HepG2 (cell line): ENCODE measurements around the gene RNU7-1. TPM values are rescaled to one million over a fixed set of nuclear protein-coding genes. Genes with fewer than 3 reads are reported as not detected.

ENCODE experiments used
- BHLHE40 ChIP-seq: IDR thresholded peaks from 2 replicates; pipeline ENCODE4 v1.6.1; 2011; ENCODE audit warnings: low read length, improper control_type of control experiment
- BRF2 ChIP-seq: sonication (generic); formaldehyde crosslinking; IDR thresholded peaks from 2 replicates; pipeline ENCODE4 v1.8.1; 2022; ENCODE audit warnings: mild to moderate bottlenecking, missing genetic modification reagents
- HNF1A ChIP-seq, 2 experiments: sonication (generic) in 1 of 2; formaldehyde crosslinking in 1 of 2; IDR thresholded peaks; 2 replicates each; pipeline versions ENCODE4 v1.4.0 to v1.6.1; 2016 to 2020; ENCODE audit warnings: borderline replicate concordance in 1 of 2, low read depth in 1 of 2, mild to moderate bottlenecking in 1 of 2, missing genetic modification reagents in 1 of 2
- NBN ChIP-seq: fragments of 450-650 bp; conservative IDR thresholded peaks from 2 replicates; pipeline ENCODE4 v1.6.1; 2017
- NCOA2 ChIP-seq: sonication (generic); formaldehyde crosslinking; IDR thresholded peaks from 2 replicates; pipeline ENCODE4 v1.8.0; 2022; ENCODE audit warnings: inconsistent platforms
- NFYC ChIP-seq: IDR thresholded peaks from 2 replicates; pipeline ENCODE4 v1.6.1; 2016; ENCODE audit warnings: missing genetic modification reagents, missing compliant biosample characterization
- SAP130 ChIP-seq: IDR thresholded peaks from 2 replicates; pipeline ENCODE4 v1.6.1; 2016; ENCODE audit warnings: low read depth
- SCMH1 ChIP-seq: sonication (generic); formaldehyde crosslinking; IDR thresholded peaks from 2 replicates; pipeline ENCODE4 v1.9.0; 2021; ENCODE audit warnings: missing genetic modification reagents, mild to moderate bottlenecking, borderline replicate concordance
- ZBTB38 ChIP-seq: sonication (generic); formaldehyde crosslinking; IDR thresholded peaks from 2 replicates; pipeline ENCODE4 v1.5.1; 2020; ENCODE audit warnings: mild to moderate bottlenecking, missing genetic modification reagents
- ZFP36L1 ChIP-seq: sonication (generic); formaldehyde crosslinking; IDR thresholded peaks from 2 replicates; pipeline ENCODE4 v1.8.0; 2022; ENCODE audit warnings: mild to moderate bottlenecking, missing genetic modification reagents, moderate library complexity
- ZNF557 ChIP-seq: sonication (generic); formaldehyde crosslinking; IDR thresholded peaks from 2 replicates; pipeline ENCODE4 v1.4.0; 2020; ENCODE audit warnings: missing genetic modification reagents
- ZSCAN29 ChIP-seq: sonication (generic); formaldehyde crosslinking; conservative IDR thresholded peaks from 2 replicates; pipeline ENCODE4 v1.4.0; 2020; ENCODE audit warnings: mild to moderate bottlenecking, missing genetic modification reagents
- ZSCAN9 ChIP-seq: IDR thresholded peaks from 2 replicates; pipeline ENCODE4 v1.6.1; 2016; ENCODE audit warnings: borderline replicate concordance
- polyA plus RNA-seq, 8 experiments: library from polyadenylated mRNA; depleted of rRNA in 3 of 8; stranded (reverse) in 7 of 8; unstranded in 1 of 8; fragments of >200 nt; fragmentation: Illumina TruSeq in 4 of 8; extraction: Trizol in 4 of 8; gene quantifications; 2 replicates each; pipeline versions ENCODE4 v1.2.1 to v1.2.3, GENCODE V29; 2011 to 2016; ENCODE audit warnings: low read depth in 4 of 8, missing spikeins in 1 of 8, mixed read lengths in 1 of 8; ENCODE audit not compliant: insufficient read depth in 1 of 8
- total RNA-seq, 5 experiments: library from RNA; depleted of rRNA; stranded (reverse); fragments of >200 nt; fragmentation: Illumina TruSeq; extraction: Trizol; gene quantifications; 2 replicates each; pipeline ENCODE4 v1.2.3, GENCODE V29; 2016; ENCODE audit warnings: low read depth in 1 of 5
- TF ChIP-seq, protein P1 (sequence below): IDR thresholded peaks from 2 replicates; pipeline ENCODE4 v1.6.1; 2016; ENCODE audit warnings: missing compliant biosample characterization, missing genetic modification reagents, borderline replicate concordance
- TF ChIP-seq, protein P2 (sequence below): sonication (generic); formaldehyde crosslinking; IDR thresholded peaks from 2 replicates; pipeline ENCODE4 v1.4.0; 2020; ENCODE audit warnings: mild to moderate bottlenecking, low read depth, missing genetic modification reagents
- TF ChIP-seq, protein P3 (sequence below): sonication (generic); formaldehyde crosslinking; conservative IDR thresholded peaks from 2 replicates; pipeline ENCODE4 v1.4.0; 2020; ENCODE audit warnings: missing genetic modification reagents
- TF ChIP-seq, protein P4 (sequence below): sonication (generic); formaldehyde crosslinking; IDR thresholded peaks from 2 replicates; pipeline ENCODE4 v1.9.0; 2022; ENCODE audit warnings: missing genetic modification reagents, mild to moderate bottlenecking, borderline replicate concordance
- TF ChIP-seq, protein P5 (sequence below): sonication (generic); formaldehyde crosslinking; IDR thresholded peaks from 2 replicates; pipeline ENCODE4 v1.8.0; 2022; ENCODE audit warnings: missing genetic modification reagents, mild to moderate bottlenecking, borderline replicate concordance

Gene RNU7-1
- total and polyA plus RNA-seq, 2 of the 13 experiments (the other 11 are each of a cell fraction or from before 2014, with no cell fraction given) = not detected

GRCh38 chr12:6965026-6965661, 21.5 kb downstream of the RNU7-1 start (continued):
- TF ChIP-seq HNF1A (IDR thresholded peaks at IDR 0.05; ENCODE audit: low read depth) (no peak), HNF1A (CRISPR knock-in tag; IDR thresholded peaks at IDR 0.05; ENCODE audit: borderline replicate concordance) (no peak), SCMH1 (CRISPR knock-in tag) (no peak), BRF2 (no peak), BHLHE40 (peak; percentile 80), ZSCAN29 (CRISPR knock-in tag) (no peak), ZBTB38 (CRISPR knock-in tag) (peak; percentile 92), ZFP36L1 (no peak), NCOA2 (CRISPR knock-in tag) (0 out of 2 replicates have a peak, but pooled peaks have one; percentile 10), SAP130 (peak; percentile 61), ZSCAN9 (CRISPR knock-in tag) (no peak), ZNF557 (0 out of 2 replicates have a peak, but pooled peaks have one; percentile 44), NFYC (CRISPR knock-in tag) (no peak), NBN (no peak)
- TF ChIP-seq, protein P1, sequence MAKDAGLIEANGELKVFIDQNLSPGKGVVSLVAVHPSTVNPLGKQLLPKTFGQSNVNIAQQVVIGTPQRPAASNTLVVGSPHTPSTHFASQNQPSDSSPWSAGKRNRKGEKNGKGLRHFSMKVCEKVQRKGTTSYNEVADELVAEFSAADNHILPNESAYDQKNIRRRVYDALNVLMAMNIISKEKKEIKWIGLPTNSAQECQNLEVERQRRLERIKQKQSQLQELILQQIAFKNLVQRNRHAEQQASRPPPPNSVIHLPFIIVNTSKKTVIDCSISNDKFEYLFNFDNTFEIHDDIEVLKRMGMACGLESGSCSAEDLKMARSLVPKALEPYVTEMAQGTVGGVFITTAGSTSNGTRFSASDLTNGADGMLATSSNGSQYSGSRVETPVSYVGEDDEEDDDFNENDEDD (CRISPR knock-in tag) = peak; percentile 48; the same call in 1 of the 2 replicates
- TF ChIP-seq, protein P2, sequence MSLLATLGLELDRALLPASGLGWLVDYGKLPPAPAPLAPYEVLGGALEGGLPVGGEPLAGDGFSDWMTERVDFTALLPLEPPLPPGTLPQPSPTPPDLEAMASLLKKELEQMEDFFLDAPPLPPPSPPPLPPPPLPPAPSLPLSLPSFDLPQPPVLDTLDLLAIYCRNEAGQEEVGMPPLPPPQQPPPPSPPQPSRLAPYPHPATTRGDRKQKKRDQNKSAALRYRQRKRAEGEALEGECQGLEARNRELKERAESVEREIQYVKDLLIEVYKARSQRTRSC = no peak
- TF ChIP-seq, protein P3, sequence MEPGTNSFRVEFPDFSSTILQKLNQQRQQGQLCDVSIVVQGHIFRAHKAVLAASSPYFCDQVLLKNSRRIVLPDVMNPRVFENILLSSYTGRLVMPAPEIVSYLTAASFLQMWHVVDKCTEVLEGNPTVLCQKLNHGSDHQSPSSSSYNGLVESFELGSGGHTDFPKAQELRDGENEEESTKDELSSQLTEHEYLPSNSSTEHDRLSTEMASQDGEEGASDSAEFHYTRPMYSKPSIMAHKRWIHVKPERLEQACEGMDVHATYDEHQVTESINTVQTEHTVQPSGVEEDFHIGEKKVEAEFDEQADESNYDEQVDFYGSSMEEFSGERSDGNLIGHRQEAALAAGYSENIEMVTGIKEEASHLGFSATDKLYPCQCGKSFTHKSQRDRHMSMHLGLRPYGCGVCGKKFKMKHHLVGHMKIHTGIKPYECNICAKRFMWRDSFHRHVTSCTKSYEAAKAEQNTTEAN (CRISPR knock-in tag) = peak; percentile 67
- TF ChIP-seq, protein P4, sequence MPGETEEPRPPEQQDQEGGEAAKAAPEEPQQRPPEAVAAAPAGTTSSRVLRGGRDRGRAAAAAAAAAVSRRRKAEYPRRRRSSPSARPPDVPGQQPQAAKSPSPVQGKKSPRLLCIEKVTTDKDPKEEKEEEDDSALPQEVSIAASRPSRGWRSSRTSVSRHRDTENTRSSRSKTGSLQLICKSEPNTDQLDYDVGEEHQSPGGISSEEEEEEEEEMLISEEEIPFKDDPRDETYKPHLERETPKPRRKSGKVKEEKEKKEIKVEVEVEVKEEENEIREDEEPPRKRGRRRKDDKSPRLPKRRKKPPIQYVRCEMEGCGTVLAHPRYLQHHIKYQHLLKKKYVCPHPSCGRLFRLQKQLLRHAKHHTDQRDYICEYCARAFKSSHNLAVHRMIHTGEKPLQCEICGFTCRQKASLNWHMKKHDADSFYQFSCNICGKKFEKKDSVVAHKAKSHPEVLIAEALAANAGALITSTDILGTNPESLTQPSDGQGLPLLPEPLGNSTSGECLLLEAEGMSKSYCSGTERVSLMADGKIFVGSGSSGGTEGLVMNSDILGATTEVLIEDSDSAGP = peak; percentile 36; the same call in 1 of the 2 replicates
- TF ChIP-seq, protein P5, sequence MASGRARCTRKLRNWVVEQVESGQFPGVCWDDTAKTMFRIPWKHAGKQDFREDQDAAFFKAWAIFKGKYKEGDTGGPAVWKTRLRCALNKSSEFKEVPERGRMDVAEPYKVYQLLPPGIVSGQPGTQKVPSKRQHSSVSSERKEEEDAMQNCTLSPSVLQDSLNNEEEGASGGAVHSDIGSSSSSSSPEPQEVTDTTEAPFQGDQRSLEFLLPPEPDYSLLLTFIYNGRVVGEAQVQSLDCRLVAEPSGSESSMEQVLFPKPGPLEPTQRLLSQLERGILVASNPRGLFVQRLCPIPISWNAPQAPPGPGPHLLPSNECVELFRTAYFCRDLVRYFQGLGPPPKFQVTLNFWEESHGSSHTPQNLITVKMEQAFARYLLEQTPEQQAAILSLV (CRISPR knock-in tag) = no peak
